H1 (cell line): Measurements from ENCODE around the gene HEATR5A. TPM values are rescaled to one million over a fixed set of nuclear protein-coding genes. Genes with fewer than 3 reads are reported as not detected.

Source experiments
- E2F6 ChIP-seq: IDR thresholded peaks from 2 replicates; pipeline ENCODE4 v1.6.1; 2012; ENCODE audit warnings: inconsistent platforms
- RNF2 ChIP-seq: fragments of 200-900, 300-1000 bp; sonication (generic); IDR thresholded peaks from 2 replicates; pipeline ENCODE4 v1.7.1; 2016; ENCODE audit warnings: borderline replicate concordance, low read depth, mild to moderate bottlenecking, antibody characterized with exemption, low read length; ENCODE audit not compliant: poor library complexity, severe bottlenecking; ENCODE audit errors: missing control alignments
- RXRA ChIP-seq: IDR thresholded peaks from 2 replicates; pipeline ENCODE4 v1.6.1; 2011; ENCODE audit warnings: low read depth, mild to moderate bottlenecking, low read length, moderate library complexity; ENCODE audit not compliant: insufficient read depth
- polyA plus RNA-seq, 7 experiments: library from polyadenylated mRNA; depleted of rRNA in 3 of 7; stranded (reverse) in 5 of 7; unstranded in 2 of 7; fragments of >200 nt in 5 of 7; fragments of 200-250 nt in 2 of 7; gene quantifications; 1 replicate in 5 of 7; 2 replicates in 1 of 7; 4 replicates in 1 of 7; pipeline versions ENCODE4 v1.2.1 to v1.2.3, GENCODE V29; 2011 to 2013; ENCODE audit warnings: missing spikeins in 2 of 7, mixed read lengths in 2 of 7
- total RNA-seq: library from RNA; stranded (reverse); fragmentation: NEBNext Ultra II Directional; extraction: Animal tissue kit (Norgen Biotek cat#: 25700); gene quantifications from 2 replicates; pipeline ENCODE4 v1.2.1, GENCODE V29; 2021

The HEATR5A gene
- total and polyA plus RNA-seq, 2 of the 8 experiments (the other 6 are each of a cell fraction or from before 2014, with no cell fraction given) = 9.0 to 36.2 TPM

GRCh38 chr14:31280132-31280870 lies 140.0 kb downstream of the HEATR5A start (continued):
- no peak for TF ChIP-seq E2F6
- TF ChIP-seq RNF2 = no peak
- no peak for TF ChIP-seq RXRA
